Adrenal gland (tissue), 5 donors: ENCODE results near the gene CDRT4.

Experiments
- CTCF ChIP-seq, 6 experiments: fragments of 450-650 bp in 4 of 6; fragments of 200-600 bp in 2 of 6; sonication (generic) in 1 of 6; IDR thresholded peaks; 1 replicate in 5 of 6; 2 replicates in 1 of 6; pipeline versions ENCODE4 v1.5.1 to v1.8.0; 2016 to 2021; ENCODE audit warnings: antibody characterized with exemption in 6 of 6, mild to moderate bottlenecking in 2 of 6, moderate library complexity in 1 of 6
- POLR2A ChIP-seq, 2 donors: fragments of 450-650 bp; IDR thresholded peaks; one replicate each; pipeline ENCODE4 v1.6.1; 2017; ENCODE audit warnings: antibody characterized with exemption in 2 of 2, mild to moderate bottlenecking in 2 of 2, moderate library complexity in 1 of 2
- donor health status: DM: no; HTN: no; CAD: no.

GRCh38 chr17:15513058-15513791 lies 45.8 kb upstream of the CDRT4 start:
- TF ChIP-seq CTCF (IDR thresholded peaks at IDR 0.05) = no peak
- no peak for TF ChIP-seq POLR2A (IDR thresholded peaks at IDR 0.05)
